ENCODE measurements around the gene KDELR1. TPM values are rescaled to one million over a fixed set of nuclear protein-coding genes. Genes with fewer than 3 reads are reported as not detected.

KDELR1 gene
- total and polyA plus RNA-seq, 9 of the 15 experiments (the other 6 are each of a cell fraction or from before 2014, with no cell fraction given), result 6.1 to 165 (median 58.5) TPM

GRCh38 chr19:48398375-48399235 is 7.3 kb upstream of the KDELR1 start (continued):
- TF ChIP-seq SPI1 (IDR thresholded peaks at IDR 0.05; ENCODE audit: borderline replicate concordance, low read depth, low read length), result 0 out of 2 replicates have a peak, but pooled peaks have one; percentile 33
- no peak for TF ChIP-seq TCFL5 (CRISPR knock-in tag; conservative IDR thresholded peaks at IDR 0.05)
- TF ChIP-seq JUND (IDR thresholded peaks at IDR 0.05; ENCODE audit: borderline replicate concordance, low read depth, low read length), result 0 out of 2 replicates have a peak, but pooled peaks have one; percentile 10
- TF ChIP-seq JUND (tag; IDR thresholded peaks at IDR 0.05; ENCODE audit: borderline replicate concordance, low read depth, low read length), result no peak; the same call in 2 of the 3 replicates
- peak; percentile 71 for TF ChIP-seq ZNF431 (CRISPR knock-in tag; IDR thresholded peaks at IDR 0.05)
- TF ChIP-seq POLR2B (IDR thresholded peaks at IDR 0.05; ENCODE audit: low read depth, partially characterized antibody), result peak; percentile 97
- peak; percentile 97 for TF ChIP-seq ERF (CRISPR knock-in tag; IDR thresholded peaks at IDR 0.05)
- peak; percentile 75 for TF ChIP-seq RBFOX2 (IDR thresholded peaks at IDR 0.05; ENCODE audit: low read depth, low read length)
- no peak for TF ChIP-seq IRF2 (CRISPR knock-in tag; IDR thresholded peaks at IDR 0.05)
- TF ChIP-seq CHCHD3 (CRISPR knock-in tag; IDR thresholded peaks at IDR 0.05), result no peak
- peak; percentile 70; the same call in 1 of the 2 replicates for TF ChIP-seq SIN3B (IDR thresholded peaks at IDR 0.05; ENCODE audit: low read depth)
- TF ChIP-seq VEZF1 (CRISPR knock-in tag; IDR thresholded peaks at IDR 0.05), result peak; percentile 78
- TF ChIP-seq CEBPG (CRISPR knock-in tag; IDR thresholded peaks at IDR 0.05), result 0 out of 2 replicates have a peak, but pooled peaks have one; percentile 3
- no peak for TF ChIP-seq CEBPG (tag; conservative IDR thresholded peaks at IDR 0.05 in 1 of 2, IDR thresholded peaks at IDR 0.05 in 1 of 2)
- peak; percentile 81; the same call in 1 of the 2 replicates for TF ChIP-seq AFF4 (CRISPR knock-in tag; IDR thresholded peaks at IDR 0.05)
- no peak; the same call in 1 of the 2 replicates for TF ChIP-seq CREB1 (IDR thresholded peaks at IDR 0.05)
- peak; percentile 70 for TF ChIP-seq CREB1 (CRISPR knock-in tag; IDR thresholded peaks at IDR 0.05)
- TF ChIP-seq PCBP2 (IDR thresholded peaks at IDR 0.05; ENCODE audit: low read depth, low read length, poor library complexity, severe bottlenecking), result no peak
- TF ChIP-seq ZBTB9 (CRISPR knock-in tag; IDR thresholded peaks at IDR 0.05), result no peak; the same call in 1 of the 2 replicates

Data from K562 (cell line).